Activated T-helper 1 cell treated with anti-CD3 and anti-CD28 coated beads, Interleukin-12 subunit alpha, Interleukin-12 subunit beta, Interleukin-2, Interleukin-4 antibody, amounts not matched to agents 30 ng/mL and 10 ng/mL and 1 ng/mL, durations not matched to agents 14 hours and 24 hours and 36 hours (primary cell): ENCODE results near the gene RUFY4. TPM values are rescaled to one million over a fixed set of nuclear protein-coding genes. Genes with fewer than 3 reads are reported as not detected.
A peak's percentile ranks its signal among the peaks of the same experiment; 100 is the strongest.

Source experiments
- DNase-seq: peaks from one replicate; pipeline ENCODE4 v3.0.0; 2021; ENCODE audit warnings: low spot score
- H3K27ac Mint-ChIP-seq: one replicate; pipeline ENCODE4 v1.8.0; 2021; ENCODE audit warnings: mild to moderate bottlenecking, mixed read lengths
- H3K27me3 Mint-ChIP-seq: one replicate; pipeline ENCODE4 v1.8.0; 2022; ENCODE audit warnings: mild to moderate bottlenecking, moderate library complexity, mixed read lengths; ENCODE audit not compliant: insufficient read depth
- H3K36me3 Mint-ChIP-seq: one replicate; pipeline ENCODE4 v1.8.0; 2021; ENCODE audit warnings: low read depth, mixed read lengths
- H3K4me1 Mint-ChIP-seq: one replicate; pipeline ENCODE4 v1.8.0; 2021; ENCODE audit warnings: low read depth, mixed read lengths
- H3K4me3 Mint-ChIP-seq: one replicate; pipeline ENCODE4 v1.8.0; 2021; ENCODE audit warnings: mild to moderate bottlenecking, moderate library complexity, mixed read lengths
- H3K9me3 Mint-ChIP-seq: one replicate; pipeline ENCODE4 v1.8.0; 2021; ENCODE audit warnings: mixed read lengths
- intact Hi-C: fragments of 100-400 bp; cut with micrococcal nuclease; formaldehyde crosslinking; loops from one replicate; pipeline ENCODE4 v1.15.1; 2024
- total RNA-seq: library from RNA; stranded (reverse); gene quantifications from 2 replicates; pipeline ENCODE4 v1.2.3, GENCODE V29; 2022

RUFY4 gene
- total RNA-seq, 1 donor from 2014 or later = 0.67 TPM

GRCh38 chr2:218059289-218059688, 9.8 kb upstream of the RUFY4 start:
- Mint-ChIP-seq H3K27ac (no peak overlapping the region), H3K36me3 (peaks cover 2% of the 10 kb centered on the region), H3K27me3 (peaks cover 14% of the 10 kb centered on the region), H3K4me3 (no peak overlapping the region), H3K9me3 (no peaks in the 10 kb centered on the region), H3K4me1 (no peaks in the 10 kb centered on the region)
- intact Hi-C loops = no loop called here
- no peak for DNase-seq

GRCh38 chr2:218060118-218060517, 8.9 kb upstream of the RUFY4 start:
- no peak overlapping the region for H3K27ac Mint-ChIP-seq
- intact Hi-C loops = no loop called here
- no peaks in the 10 kb centered on the region for H3K9me3 Mint-ChIP-seq
- H3K36me3 Mint-ChIP-seq = peaks cover 2% of the 10 kb centered on the region
- no peak overlapping the region for H3K4me3 Mint-ChIP-seq
- no peaks in the 10 kb centered on the region for H3K4me1 Mint-ChIP-seq
- no peak for DNase-seq
- peaks cover 14% of the 10 kb centered on the region for H3K27me3 Mint-ChIP-seq

- no peak for DNase-seq
- Mint-ChIP-seq H3K4me1 (no peaks in the 10 kb centered on the region), H3K27ac (no peak overlapping the region), H3K27me3 (peaks cover 14% of the 10 kb centered on the region), H3K36me3 (no peaks in the 10 kb centered on the region), H3K4me3 (no peak overlapping the region), H3K9me3 (no peaks in the 10 kb centered on the region)
- intact Hi-C loops = no loop called here
Observed at GRCh38 chr2:218060950-218061660, 7.9 kb upstream of the RUFY4 start.

- intact Hi-C loops = no loop called here
- Mint-ChIP-seq H3K27me3 (peaks cover 12% of the 10 kb centered on the region), H3K36me3 (no peaks in the 10 kb centered on the region), H3K27ac (no peak overlapping the region), H3K4me3 (no peak overlapping the region), H3K9me3 (no peaks in the 10 kb centered on the region), H3K4me1 (peaks cover under 1% of the 10 kb centered on the region)
- no peak for DNase-seq
Observed at GRCh38 chr2:218063486-218063885, 5.6 kb upstream of the RUFY4 start.

- Mint-ChIP-seq H3K4me3 (no peak overlapping the region), H3K27me3 (peaks cover 13% of the 10 kb centered on the region), H3K36me3 (no peaks in the 10 kb centered on the region), H3K4me1 (peaks cover 5% of the 10 kb centered on the region), H3K27ac (no peak overlapping the region), H3K9me3 (no peaks in the 10 kb centered on the region)
- DNase-seq = no peak
- intact Hi-C loops = no loop called here
Observed at GRCh38 chr2:218063896-218064295, 5.2 kb upstream of the RUFY4 start.

- peaks cover 8% of the 10 kb centered on the region for H3K4me1 Mint-ChIP-seq
- H3K36me3 Mint-ChIP-seq = no peaks in the 10 kb centered on the region
- no peak overlapping the region for H3K27ac Mint-ChIP-seq
- H3K4me3 Mint-ChIP-seq = no peak overlapping the region
- H3K27me3 Mint-ChIP-seq = peaks cover 10% of the 10 kb centered on the region
- intact Hi-C loops = no loop called here
- DNase-seq = no peak
- no peaks in the 10 kb centered on the region for H3K9me3 Mint-ChIP-seq
Observed at GRCh38 chr2:218065239-218066006, 3.6 kb upstream of the RUFY4 start.

GRCh38 chr2:218066926-218067515, 2.0 kb upstream of the RUFY4 start:
- Mint-ChIP-seq H3K9me3 (no peaks in the 10 kb centered on the region), H3K4me3 (no peak overlapping the region), H3K27ac (no peak overlapping the region), H3K27me3 (peaks cover 7% of the 10 kb centered on the region), H3K36me3 (no peaks in the 10 kb centered on the region), H3K4me1 (peaks cover 8% of the 10 kb centered on the region)
- DNase-seq = no peak
- intact Hi-C loops = no loop called here

GRCh38 chr2:218067523-218067922, 1.5 kb upstream of the RUFY4 start:
- intact Hi-C loops = no loop called here
- no peak for DNase-seq
- Mint-ChIP-seq H3K27ac (no peak overlapping the region), H3K36me3 (no peaks in the 10 kb centered on the region), H3K27me3 (peaks cover 7% of the 10 kb centered on the region), H3K9me3 (no peaks in the 10 kb centered on the region), H3K4me3 (no peak overlapping the region), H3K4me1 (peaks cover 8% of the 10 kb centered on the region)

GRCh38 chr2:218069606-218070300, 700 bp downstream of the RUFY4 start:
- intact Hi-C loops = loop anchor here (2.0 kb wide), 1 partner anchor 35 kb away; no protein-coding TSS in a partner anchor
- H3K4me3 Mint-ChIP-seq = no peak overlapping the region
- H3K36me3 Mint-ChIP-seq = no peaks in the 10 kb centered on the region
- DNase-seq = no peak
- H3K4me1 Mint-ChIP-seq = peaks cover 8% of the 10 kb centered on the region
- no peaks in the 10 kb centered on the region for H3K9me3 Mint-ChIP-seq
- no peak overlapping the region for H3K27ac Mint-ChIP-seq
- peaks cover 4% of the 10 kb centered on the region for H3K27me3 Mint-ChIP-seq

GRCh38 chr2:218070587-218070986, 1.5 kb downstream of the RUFY4 start:
- Mint-ChIP-seq H3K36me3 (no peaks in the 10 kb centered on the region), H3K4me3 (peak overlapping the region; percentile 37), H3K27ac (no peak overlapping the region), H3K4me1 (peaks cover 8% of the 10 kb centered on the region), H3K9me3 (no peaks in the 10 kb centered on the region), H3K27me3 (peaks cover 5% of the 10 kb centered on the region)
- DNase-seq = no peak
- intact Hi-C loops = no loop called here

GRCh38 chr2:218071218-218071937, 2.3 kb downstream of the RUFY4 start:
- Mint-ChIP-seq H3K27me3 (peaks cover 5% of the 10 kb centered on the region), H3K4me3 (no peak overlapping the region), H3K27ac (no peak overlapping the region), H3K9me3 (no peaks in the 10 kb centered on the region), H3K4me1 (peaks cover 8% of the 10 kb centered on the region), H3K36me3 (no peaks in the 10 kb centered on the region)
- intact Hi-C loops = no loop called here
- no peak for DNase-seq

GRCh38 chr2:218072002-218072401, 2.9 kb downstream of the RUFY4 start:
- no peaks in the 10 kb centered on the region for H3K36me3 Mint-ChIP-seq
- no peaks in the 10 kb centered on the region for H3K9me3 Mint-ChIP-seq
- no peak for DNase-seq
- intact Hi-C loops = no loop called here
- peaks cover 8% of the 10 kb centered on the region for H3K4me1 Mint-ChIP-seq
- no peak overlapping the region for H3K27ac Mint-ChIP-seq
- H3K27me3 Mint-ChIP-seq = peaks cover 5% of the 10 kb centered on the region
- no peak overlapping the region for H3K4me3 Mint-ChIP-seq
